Measurements from ENCODE around the gene RNLS.

The RNLS gene

GRCh38 chr10:88293073-88293472, 290.0 kb downstream of the RNLS start:
- no peak for TF ChIP-seq CTCF (conservative IDR thresholded peaks at IDR 0.05; ENCODE audit: low read depth)
- H3K27ac ChIP-seq = no peak overlapping the region
- ChIA-PET CTCF (interaction anchor here (0.7 kb wide), 2 partner anchors 93 to 562 kb away, joined by 3 read pairs; no protein-coding TSS in a partner anchor), POLR2A (ENCODE audit: low non-redundant PET) (no interaction called here)
- DNase-seq (ENCODE audit: low spot score) = no peak

- POLR2A ChIA-PET (ENCODE audit: low non-redundant PET) = no interaction called here
- TF ChIP-seq CTCF (conservative IDR thresholded peaks at IDR 0.05; ENCODE audit: low read depth) = no peak
- CTCF ChIA-PET = interaction anchor here (0.5 to 1.2 kb wide), 4 partner anchors 10 to 1426 kb away, joined by 3 to 5 read pairs (median 4); no protein-coding TSS in a partner anchor
- no peak overlapping the region for H3K27ac ChIP-seq
- no peak for DNase-seq (ENCODE audit: low spot score)
Observed at GRCh38 chr10:88292185-88292514, 291.0 kb downstream of the RNLS start.

- no peak for DNase-seq (ENCODE audit: low spot score)
- CTCF ChIA-PET = interaction anchor here (0.5 to 1.2 kb wide), 3 partner anchors 10 to 1425 kb away, joined by 3 to 5 read pairs (median 4); no protein-coding TSS in a partner anchor
- H3K27ac ChIP-seq = no peak overlapping the region
- POLR2A ChIA-PET (ENCODE audit: low non-redundant PET) = no interaction called here
- no peak for TF ChIP-seq CTCF (conservative IDR thresholded peaks at IDR 0.05; ENCODE audit: low read depth)
Observed at GRCh38 chr10:88291289-88292184, 291.6 kb downstream of the RNLS start.

GRCh38 chr10:88289342-88289741, 293.8 kb downstream of the RNLS start:
- DNase-seq (ENCODE audit: low spot score) = no peak
- POLR2A ChIA-PET (ENCODE audit: low non-redundant PET) = no interaction called here
- TF ChIP-seq CTCF (conservative IDR thresholded peaks at IDR 0.05; ENCODE audit: low read depth) = no peak
- CTCF ChIA-PET = no interaction called here
- H3K27ac ChIP-seq = no peak overlapping the region

GRCh38 chr10:88288320-88289059, 294.6 kb downstream of the RNLS start:
- H3K27ac ChIP-seq = no peak overlapping the region
- TF ChIP-seq CTCF (conservative IDR thresholded peaks at IDR 0.05; ENCODE audit: low read depth) = no peak
- no peak for DNase-seq (ENCODE audit: low spot score)
- ChIA-PET POLR2A (ENCODE audit: low non-redundant PET) (no interaction called here), CTCF (no interaction called here)

GRCh38 chr10:88286030-88286429, 297.1 kb downstream of the RNLS start:
- POLR2A ChIA-PET (ENCODE audit: low non-redundant PET) = no interaction called here
- CTCF ChIA-PET = no interaction called here
- TF ChIP-seq CTCF (conservative IDR thresholded peaks at IDR 0.05; ENCODE audit: low read depth) = no peak
- no peak for DNase-seq (ENCODE audit: low spot score)
- H3K27ac ChIP-seq = no peak overlapping the region
